OCI-M2 (cell line): ENCODE results near the gene PACRG.

Experiments used
- DNase-seq: peaks from one replicate; lab custom pipeline; 2025; ENCODE audit not compliant: unreplicated experiment; lab: John Stamatoyannopoulos, UW

PACRG gene

DNA sequence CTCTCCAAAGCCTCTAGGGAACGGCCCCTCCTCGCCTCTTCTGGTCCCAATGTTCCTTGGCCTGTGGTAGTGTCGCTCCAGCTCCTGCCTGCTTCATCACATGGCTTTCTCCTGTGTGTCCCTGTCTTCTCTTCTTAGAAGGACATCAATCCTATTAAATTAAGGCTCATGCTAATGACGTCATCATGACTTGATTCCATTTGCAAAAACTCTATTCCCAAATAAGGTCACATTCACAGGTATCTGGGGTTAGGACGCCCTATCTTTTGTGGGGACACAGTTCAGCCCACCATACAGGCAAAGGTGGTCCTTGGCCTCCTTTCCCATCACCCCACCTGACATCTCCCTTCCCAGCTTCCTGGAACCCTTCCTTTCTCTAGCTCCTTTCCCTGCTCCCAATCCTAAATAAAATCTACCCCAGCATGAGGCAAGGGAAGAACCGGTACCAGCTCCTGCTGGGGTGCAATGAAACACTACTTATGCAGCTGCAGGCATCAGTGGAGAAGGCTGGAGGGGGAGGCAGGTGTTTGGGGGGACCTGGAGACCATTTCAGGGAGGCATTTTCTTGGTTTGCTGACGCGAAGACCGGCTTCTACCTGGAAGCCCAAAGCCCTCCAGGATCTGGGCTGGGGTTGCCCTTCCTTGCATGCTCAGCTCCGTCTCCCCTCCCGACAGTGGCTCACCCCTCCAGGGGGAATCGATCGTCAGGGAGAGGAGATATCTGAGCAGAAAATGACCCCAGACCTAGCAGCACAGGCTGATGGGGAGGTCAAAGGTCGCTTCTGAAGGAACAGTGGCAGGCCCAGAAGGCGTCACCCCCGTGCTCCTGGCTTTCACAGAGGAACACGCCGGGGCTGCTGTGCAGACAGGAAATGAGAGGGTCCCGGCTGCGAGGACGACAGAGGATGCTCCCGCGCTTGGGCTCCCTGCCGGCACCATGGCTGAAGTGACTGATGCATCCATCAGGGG, 615.1 kb downstream of the PACRG start:
- DNase-seq, result no peak

DNA sequence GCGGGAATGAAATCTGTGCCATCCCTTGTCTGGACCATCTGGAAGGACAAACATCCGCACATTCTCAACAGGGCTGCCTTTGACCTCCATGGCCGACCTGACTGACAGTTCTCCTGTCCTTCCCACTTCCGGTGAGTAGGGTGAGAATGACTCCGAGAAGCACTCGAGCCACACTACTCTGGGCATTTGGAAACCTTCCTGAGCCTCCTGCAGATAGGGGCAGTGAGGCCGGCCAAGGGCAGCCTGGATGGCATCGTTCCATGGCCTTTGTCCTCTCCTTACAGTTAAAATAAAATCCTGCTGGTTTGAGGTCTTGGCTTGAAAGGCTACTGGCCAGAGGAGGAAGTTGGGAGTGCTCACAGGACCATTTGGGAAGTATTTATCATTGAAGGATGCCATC, 615.8 kb downstream of the PACRG start:
- DNase-seq, result no peak

DNA sequence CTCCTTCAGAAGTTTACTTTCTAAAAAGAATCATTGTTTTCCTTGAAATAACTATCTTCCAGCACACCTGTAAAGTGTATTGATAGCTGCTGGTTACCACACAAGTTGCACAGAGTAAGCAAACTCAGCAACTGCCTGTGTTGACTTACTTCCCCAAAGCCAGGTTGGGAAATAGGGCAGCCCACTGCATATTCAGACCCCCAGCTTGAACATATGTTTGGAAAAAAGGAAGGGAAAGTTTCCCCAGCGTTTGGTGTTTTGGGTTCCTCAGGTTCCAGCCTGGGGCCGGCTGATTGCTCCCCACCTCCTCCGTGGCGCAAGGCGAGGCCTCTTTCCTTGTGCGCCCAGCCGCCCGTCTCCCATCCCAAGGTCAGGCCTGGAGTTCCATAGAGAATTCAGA, 616.6 kb downstream of the PACRG start:
- no peak for DNase-seq

DNA sequence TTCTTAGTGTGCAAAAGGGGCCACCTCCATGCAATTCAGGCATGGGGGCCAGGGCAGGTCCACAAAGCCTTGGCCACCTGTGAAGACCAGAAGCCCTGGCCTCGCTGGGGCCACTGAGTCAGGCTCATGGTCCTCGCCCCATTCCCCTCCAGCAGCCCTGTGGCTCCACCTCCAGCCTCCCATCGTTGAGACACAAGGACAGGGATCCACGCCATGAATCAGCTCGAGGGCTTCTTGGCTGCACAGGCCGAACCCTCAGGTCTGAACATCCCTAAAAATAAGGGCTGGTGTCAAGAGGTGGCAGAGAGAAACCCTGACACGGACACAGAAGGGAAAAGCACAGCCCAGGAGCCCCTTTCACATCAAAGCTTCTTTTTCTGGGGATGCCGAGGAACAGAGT, 618.2 kb downstream of the PACRG start:
- no peak for DNase-seq

DNA sequence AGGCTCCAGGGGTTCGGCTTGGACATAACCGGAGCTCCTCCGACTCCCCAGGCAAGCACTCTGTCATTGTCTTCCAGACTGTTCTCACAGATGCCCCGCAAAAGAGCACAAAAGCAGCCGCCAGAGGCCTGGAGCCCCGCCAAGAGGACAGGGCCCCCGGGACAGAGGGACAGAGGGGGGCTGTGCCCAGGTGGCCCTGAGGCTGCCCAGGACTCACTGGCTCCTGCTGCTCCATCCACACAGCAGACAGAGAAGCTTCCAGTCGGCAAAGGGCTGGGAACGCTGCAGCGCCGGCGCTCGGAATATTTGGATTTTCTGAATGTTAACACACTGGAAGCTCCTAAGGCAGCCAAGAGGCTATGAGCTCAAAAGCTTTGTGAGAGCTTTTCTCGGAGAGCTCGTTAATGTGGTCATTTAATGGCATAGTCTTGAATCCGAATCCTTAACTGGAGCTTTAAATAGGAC, 618.8 kb downstream of the PACRG start:
- no peak for DNase-seq

DNA sequence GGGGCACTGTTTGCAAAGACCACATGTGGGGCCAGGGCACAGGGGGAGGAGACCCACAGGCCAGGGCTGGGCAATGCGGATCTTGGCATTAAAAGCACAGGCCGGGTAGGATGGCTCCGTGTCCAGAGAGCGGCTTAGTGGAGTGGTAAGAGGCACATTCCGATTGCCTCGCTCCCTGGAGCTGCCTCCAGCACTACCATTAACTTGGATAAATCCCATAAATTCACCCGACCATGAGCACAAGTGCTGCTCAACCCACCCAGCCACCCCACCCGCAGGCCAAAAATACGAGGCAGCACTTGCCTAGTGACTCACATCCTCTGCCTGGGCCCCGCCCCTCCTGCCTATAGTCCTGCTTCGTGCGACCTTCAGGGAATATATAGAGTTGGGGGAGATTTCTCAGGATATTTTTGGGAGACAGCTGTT, 619.3 kb downstream of the PACRG start:
- no peak for DNase-seq

DNA sequence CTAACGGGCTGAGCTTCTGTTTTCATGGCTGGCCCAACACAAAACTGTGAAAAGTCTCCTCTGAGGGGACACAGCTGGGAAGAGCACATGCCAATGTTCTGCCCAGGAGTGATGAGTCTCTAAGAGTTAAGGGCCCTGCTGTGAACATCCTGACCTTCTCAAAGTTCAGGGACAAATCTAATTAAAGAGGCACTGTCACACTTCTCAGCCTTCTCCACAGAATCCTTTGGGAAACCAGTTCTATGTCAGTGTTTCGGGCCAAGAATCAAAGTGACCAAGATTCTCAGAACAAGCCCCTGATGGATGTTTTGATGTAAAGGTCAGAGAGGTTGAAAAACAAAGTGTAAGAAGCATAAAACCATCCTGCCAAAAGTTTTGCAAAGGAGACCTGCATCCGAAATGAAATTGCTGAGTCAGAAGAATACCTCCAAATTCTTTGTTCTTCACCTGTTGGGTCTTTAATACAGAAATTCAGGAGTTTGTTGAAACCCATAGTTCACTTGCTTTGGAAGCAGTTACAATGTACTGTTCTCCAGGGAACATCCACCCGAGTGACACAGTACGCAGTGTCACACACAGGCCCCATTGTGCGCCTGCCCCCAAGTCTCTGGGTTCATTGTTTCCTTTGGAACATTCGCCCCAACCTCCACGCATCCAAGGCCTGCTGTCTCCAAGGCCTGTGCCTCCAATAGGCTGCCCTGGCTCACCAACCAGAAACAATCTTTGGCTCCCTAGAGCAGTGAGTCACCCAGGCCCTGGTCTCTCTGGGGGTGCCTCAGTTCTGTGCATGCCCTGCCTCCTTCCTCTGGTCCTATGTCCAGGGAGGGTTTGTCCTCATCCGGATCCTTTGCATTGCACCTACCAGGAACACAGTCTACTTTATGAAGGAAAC, 621.3 kb downstream of the PACRG start:
- DNase-seq, result no peak

DNA sequence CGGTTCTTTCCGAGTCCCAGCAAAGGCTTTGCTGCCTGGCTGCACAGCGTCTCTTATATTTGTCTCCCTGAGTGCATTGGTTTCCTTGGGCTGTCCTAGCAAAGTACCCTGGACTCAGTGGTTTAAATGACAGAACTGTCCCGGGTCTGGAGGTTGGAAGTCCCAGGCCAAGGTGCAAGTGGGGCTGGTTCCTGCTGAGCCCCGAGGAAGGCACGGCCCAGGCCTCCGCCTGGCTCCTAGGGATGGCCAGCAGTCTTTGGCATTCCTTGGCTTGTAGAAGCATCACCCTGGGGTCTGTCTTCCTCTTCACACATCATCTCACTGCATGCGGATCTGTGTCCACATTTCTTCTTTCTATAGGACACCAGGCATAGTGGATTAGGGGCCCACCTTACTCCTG, 621.9 kb downstream of the PACRG start:
- no peak for DNase-seq

DNA sequence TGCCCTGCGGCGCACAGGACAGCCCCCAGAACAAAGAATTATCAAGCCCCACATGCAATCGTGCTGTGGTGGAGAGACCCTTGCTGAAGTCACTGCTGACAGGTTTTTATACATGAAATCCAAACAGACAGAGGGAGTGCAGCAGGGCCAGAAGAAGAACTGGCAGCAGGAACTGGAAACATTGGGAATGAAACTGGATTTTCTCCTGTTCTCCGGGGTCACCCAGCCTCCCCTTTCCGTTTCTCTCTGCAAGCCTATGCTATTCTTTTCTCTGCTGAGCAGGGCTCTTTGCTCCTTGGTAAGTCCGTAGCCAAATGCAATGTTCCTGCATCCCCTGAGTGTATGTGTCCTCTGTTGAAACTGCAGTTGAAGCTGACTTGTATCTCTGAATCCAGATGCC, 623.2 kb downstream of the PACRG start:
- DNase-seq, result no peak

DNA sequence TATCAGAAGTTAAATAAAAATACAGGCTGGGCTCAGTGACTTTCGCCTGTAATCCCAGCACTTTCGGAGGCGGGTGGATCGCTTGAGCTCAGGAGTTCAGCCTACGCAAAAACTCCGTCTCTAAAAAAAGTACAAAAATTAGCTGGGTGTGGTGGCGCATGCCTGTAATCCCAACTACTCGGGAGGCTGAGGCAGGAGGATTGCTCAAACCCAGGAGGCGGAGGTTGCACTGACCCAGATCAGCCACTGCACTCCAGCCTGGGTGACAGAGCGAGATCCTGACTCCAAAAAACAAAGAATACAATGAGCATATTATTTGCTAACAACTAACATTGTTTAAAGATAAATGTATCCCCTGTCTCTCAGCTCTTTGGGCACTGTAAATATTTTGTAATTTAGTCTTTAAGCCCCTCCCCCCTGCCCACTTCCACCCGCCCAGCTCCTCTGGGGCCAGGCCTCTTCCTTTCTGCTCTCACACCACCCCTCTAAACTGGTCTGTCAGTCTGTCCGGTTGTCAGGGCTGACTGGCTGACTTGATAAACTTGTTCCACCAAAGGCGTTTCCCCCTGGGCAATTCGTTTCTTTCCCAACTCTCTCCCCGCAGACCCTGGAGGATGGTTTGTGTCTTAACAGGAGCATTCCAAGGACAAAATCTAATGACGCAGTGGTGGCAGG, 624.4 kb downstream of the PACRG start:
- DNase-seq, result no peak

DNA sequence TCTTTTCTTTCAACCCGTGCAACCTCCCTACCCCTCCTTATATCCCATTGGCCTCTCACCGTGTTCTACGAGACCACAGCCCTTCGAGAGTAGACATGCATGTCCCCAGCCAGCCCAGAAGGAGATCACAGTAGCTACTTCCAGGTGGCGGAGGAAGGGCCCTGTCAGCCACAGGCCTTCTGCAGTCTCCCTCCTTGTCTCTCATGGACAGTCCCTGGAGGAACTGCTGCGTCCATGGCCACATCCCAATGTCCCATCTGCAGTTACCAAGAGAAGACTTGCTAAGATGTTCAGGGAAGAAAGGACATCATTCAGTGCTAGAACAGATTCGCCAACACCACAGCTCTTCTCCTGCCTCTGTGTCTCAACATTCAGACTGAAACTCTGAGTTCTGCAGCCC, 625.2 kb downstream of the PACRG start:
- no peak for DNase-seq

DNA sequence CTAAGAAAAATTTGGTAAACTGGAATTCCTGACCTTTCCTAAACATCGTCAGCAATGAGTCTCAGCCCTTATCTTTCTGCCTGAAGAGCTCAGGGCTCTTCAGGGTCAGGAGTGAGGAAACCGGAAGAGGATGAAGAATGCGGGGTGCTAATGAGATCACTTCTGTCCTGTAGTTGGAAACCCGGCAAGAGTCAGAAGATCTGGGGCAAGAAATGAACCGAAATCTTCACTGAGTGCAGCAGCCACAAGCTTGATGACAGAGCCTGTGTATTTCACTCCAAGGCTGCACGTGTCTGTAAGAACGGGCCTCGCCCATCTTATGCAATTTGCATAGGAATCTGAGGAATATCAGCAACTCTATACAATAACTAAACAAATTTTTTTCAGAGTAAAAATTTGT, 626.3 kb downstream of the PACRG start:
- no peak for DNase-seq

DNA sequence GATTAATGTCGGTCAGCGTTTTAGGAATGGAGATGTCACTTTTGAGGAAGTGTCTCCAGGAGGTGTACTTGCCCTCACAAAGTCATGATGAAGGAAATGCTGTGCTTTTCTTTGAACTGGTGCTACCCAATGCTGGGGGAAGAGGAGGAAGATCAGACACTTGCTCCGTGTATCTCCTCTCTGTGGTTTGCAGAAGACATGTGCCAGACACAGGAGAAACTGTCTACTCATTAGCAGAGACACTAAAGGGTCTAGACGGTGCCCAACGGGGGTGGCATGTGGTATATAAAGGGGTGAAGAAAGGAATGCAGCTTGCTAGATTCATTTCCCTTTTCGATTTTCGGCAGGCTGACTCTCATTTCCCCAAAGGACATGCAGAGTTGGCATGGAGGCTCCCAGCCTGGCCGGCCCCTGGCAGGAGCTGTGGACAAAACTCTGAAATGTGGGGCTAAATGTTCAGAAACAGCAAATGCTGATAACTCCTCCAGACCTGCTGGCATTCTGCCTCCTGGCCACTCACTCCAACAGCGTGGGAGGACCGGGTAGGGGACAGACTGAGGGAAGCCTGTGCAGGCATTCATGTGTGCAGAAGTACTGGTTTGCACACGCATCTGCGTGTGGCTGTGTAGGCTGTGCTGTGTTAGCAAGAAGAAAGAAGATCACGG, 627.1 kb downstream of the PACRG start:
- no peak for DNase-seq

DNA sequence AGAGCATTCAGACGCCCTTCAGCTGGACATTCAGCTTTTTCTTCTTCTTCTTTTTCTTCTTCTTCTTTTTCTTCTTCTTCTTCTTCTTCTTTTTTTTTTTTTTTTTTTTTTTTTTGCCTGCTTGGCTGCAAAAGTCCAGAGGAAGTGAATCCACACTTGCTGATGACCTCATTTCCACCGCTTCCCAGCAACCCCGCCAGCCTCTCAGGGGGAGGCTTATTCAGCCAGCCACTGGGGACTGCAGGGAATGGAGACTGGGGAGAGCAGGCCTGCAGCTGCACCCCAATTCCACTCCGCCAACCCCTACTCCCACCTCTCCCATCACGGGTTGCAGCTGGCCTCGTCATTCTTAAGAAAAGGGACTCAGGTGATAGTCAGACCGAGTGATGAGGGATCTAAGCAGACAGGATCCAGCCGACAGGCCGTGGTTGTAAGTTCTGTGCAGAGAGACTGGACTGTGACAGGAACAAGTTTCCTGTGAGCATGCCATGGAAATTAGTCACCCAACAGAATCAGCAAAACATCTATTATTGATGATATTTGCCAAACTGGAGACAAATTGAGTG, 627.7 kb downstream of the PACRG start:
- no peak for DNase-seq

DNA sequence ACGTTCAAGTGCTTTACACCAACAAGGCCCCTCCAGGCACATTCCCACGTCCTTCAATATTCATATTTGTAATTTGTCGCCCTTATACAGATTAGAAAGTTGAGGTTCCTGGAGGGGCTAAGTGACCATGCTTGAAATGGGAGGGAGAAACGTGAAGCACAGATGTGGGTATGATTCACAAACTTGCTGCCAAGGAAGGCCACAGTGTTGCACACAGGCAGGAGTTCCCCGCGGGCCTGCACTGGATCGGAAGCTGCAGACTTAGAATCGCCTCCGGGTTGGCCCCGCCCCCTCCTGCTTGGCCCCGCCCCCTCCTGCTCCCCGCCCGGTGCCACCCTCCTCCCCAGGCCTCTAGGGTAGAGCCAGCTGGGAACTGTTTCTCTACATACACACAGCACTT, 628.5 kb downstream of the PACRG start:
- DNase-seq, result no peak

DNA sequence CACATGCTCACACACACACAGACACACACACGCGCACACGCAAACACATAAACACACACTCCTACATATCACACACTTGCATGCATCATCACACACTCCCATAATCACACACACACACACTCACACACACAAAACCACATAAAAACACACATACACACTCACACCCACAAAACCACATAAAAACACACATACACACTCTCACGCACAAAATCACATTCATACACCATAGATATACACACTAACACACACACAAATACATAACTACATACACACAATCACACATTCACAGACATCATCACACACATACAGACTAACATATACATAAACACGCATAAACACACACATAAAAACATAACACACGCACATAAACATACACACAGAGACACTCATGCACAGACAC, 629.0 kb downstream of the PACRG start:
- no peak for DNase-seq

DNA sequence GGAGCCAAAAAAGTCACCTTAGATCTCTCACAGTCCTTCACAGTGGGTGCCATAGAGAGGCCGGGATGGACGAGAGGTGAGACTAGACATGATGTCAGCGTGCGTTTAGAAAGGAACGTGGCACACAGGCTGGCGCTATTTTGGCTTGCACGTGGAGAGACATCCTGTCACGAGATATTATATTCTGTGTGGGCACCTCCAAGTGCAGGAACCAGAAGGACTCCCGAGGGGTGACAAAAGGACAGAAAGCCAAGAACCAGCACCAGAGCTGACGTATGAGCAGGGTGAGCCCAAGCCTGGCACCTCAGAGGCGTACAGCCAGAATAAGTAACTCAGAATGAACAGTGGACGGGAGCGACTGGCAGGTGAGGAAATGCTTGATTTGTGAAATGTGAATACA, 636.9 kb downstream of the PACRG start:
- DNase-seq, result no peak
